GM12878 (cell line): ENCODE data around the gene ZNF771. TPM values are rescaled to one million over a fixed set of nuclear protein-coding genes. Genes with fewer than 3 reads are reported as not detected.
A peak's percentile ranks its signal among the peaks of the same experiment; 100 is the strongest.

Experiments
- CBX3 ChIP-seq: fragments of 200-600 bp; sonication (generic); IDR thresholded peaks from 2 replicates; pipeline ENCODE4 v1.6.1; 2016; ENCODE audit warnings: low read depth, borderline replicate concordance
- CEBPB ChIP-seq, 2 experiments: fragments of 150-350 bp in 1 of 2; IDR thresholded peaks; 2 replicates each; pipeline ENCODE4 v1.6.1; 2012 to 2014; ENCODE audit warnings: low read depth in 2 of 2, low read length in 2 of 2, borderline replicate concordance in 1 of 2, inconsistent platforms in 1 of 2
- CTCF ChIP-seq, 3 experiments: IDR thresholded peaks in 2 of 3; conservative IDR thresholded peaks in 1 of 3; 2 replicates each; pipeline ENCODE4 v1.5.1; 2011; ENCODE audit warnings: low read depth in 3 of 3, low read length in 3 of 3, mild to moderate bottlenecking in 3 of 3, control low read depth in 2 of 3, moderate library complexity in 2 of 3, inconsistent platforms in 1 of 3, mixed read lengths in 1 of 3; ENCODE audit not compliant: control insufficient read depth in 2 of 3, insufficient read depth in 1 of 3; ENCODE audit errors: extremely low read depth in 1 of 3
- DPF2 ChIP-seq: fragments of 450-650 bp; IDR thresholded peaks from 2 replicates; pipeline ENCODE4 v1.6.1; 2017; ENCODE audit warnings: mild to moderate bottlenecking
- E4F1 ChIP-seq: fragments of 450-650 bp; IDR thresholded peaks from 2 replicates; pipeline ENCODE4 v1.6.1; 2018; ENCODE audit warnings: borderline replicate concordance, mild to moderate bottlenecking; ENCODE audit not compliant: partially characterized antibody
- EED ChIP-seq: sonication (generic); IDR thresholded peaks from 2 replicates; pipeline ENCODE4 v1.6.1; 2016; ENCODE audit warnings: antibody characterized with exemption, low read depth
- ELK1 ChIP-seq: IDR thresholded peaks from 2 replicates; pipeline ENCODE4 v1.6.1; 2012; ENCODE audit warnings: low read depth, low read length, improper control_type of control experiment
- FOS ChIP-seq: IDR thresholded peaks from 3 replicates; pipeline ENCODE4 v1.6.1; 2011; ENCODE audit warnings: borderline replicate concordance; ENCODE audit not compliant: insufficient read length; ENCODE audit errors: extremely low read depth
- GABPA ChIP-seq: IDR thresholded peaks from 2 replicates; pipeline ENCODE4 v1.6.1; 2014; ENCODE audit warnings: antibody characterized with exemption, low read depth, mild to moderate bottlenecking, inconsistent platforms
- HDAC2 ChIP-seq: fragments of 200-600 bp; sonication (generic); IDR thresholded peaks from 2 replicates; pipeline ENCODE4 v1.6.1; 2017
- JUND ChIP-seq: IDR thresholded peaks from 2 replicates; pipeline ENCODE4 v1.6.1; 2012; ENCODE audit warnings: low read depth, mild to moderate bottlenecking, low read length, improper control_type of control experiment, moderate library complexity
- LARP7 ChIP-seq: fragments of 450-650 bp; IDR thresholded peaks from 2 replicates; pipeline ENCODE4 v1.6.1; 2017; ENCODE audit warnings: mild to moderate bottlenecking
- NFXL1 ChIP-seq: fragments of 450-650 bp; IDR thresholded peaks from 2 replicates; pipeline ENCODE4 v1.6.1; 2017; ENCODE audit warnings: antibody characterized with exemption, mild to moderate bottlenecking, borderline replicate concordance
- PAX5 ChIP-seq: IDR thresholded peaks from 2 replicates; pipeline ENCODE4 v1.6.1; 2011; ENCODE audit warnings: low read depth, low read length, borderline replicate concordance
- POLR2A ChIP-seq: IDR thresholded peaks from 2 replicates; pipeline ENCODE4 v1.6.1; 2011; ENCODE audit warnings: low read depth, mild to moderate bottlenecking, low read length
- RB1 ChIP-seq: fragments of 450-650 bp; formaldehyde crosslinking; IDR thresholded peaks from 2 replicates; pipeline ENCODE4 v1.6.1; 2017; ENCODE audit warnings: mild to moderate bottlenecking, borderline replicate concordance
- RELA ChIP-seq: fragments of 450-650 bp; IDR thresholded peaks from 2 replicates; pipeline ENCODE4 v1.8.0; 2014; ENCODE audit warnings: borderline replicate concordance; ENCODE audit not compliant: partially characterized antibody
- SUZ12 ChIP-seq: fragments of 200-600 bp; sonication (generic); IDR thresholded peaks from one replicate; pipeline ENCODE4 v1.6.1; 2018; ENCODE audit warnings: antibody characterized with exemption, mild to moderate bottlenecking; ENCODE audit not compliant: unreplicated experiment
- ZNF592 ChIP-seq: fragments of 450-650 bp; IDR thresholded peaks from 2 replicates; pipeline ENCODE4 v1.6.1; 2017; ENCODE audit warnings: mild to moderate bottlenecking, moderate library complexity
- ZZZ3 ChIP-seq: IDR thresholded peaks from 2 replicates; pipeline ENCODE4 v1.6.1; 2011; ENCODE audit warnings: low read depth; ENCODE audit not compliant: control insufficient read depth, insufficient read length
- polyA plus RNA-seq, 11 experiments: library from polyadenylated mRNA; depleted of rRNA in 4 of 11; unstranded in 6 of 11; stranded (reverse) in 5 of 11; fragments of >200 nt; fragmentation: Nextera tagmentation in 4 of 11; fragmentation: Illumina TruSeq in 1 of 11; extraction: Ambion mirVana in 4 of 11; extraction: Trizol in 1 of 11; gene quantifications; 1 replicate in 1 of 11; 2 replicates in 10 of 11; pipeline versions ENCODE4 v1.2.1 to v1.2.3, GENCODE V29; 2011 to 2016; ENCODE audit warnings: inconsistent platforms in 2 of 11, missing spikeins in 2 of 11, low read depth in 1 of 11
- total RNA-seq, 4 experiments: library from RNA; depleted of rRNA in 3 of 4; stranded (reverse); fragments of >200 nt in 3 of 4; fragmentation: Illumina TruSeq in 1 of 4; extraction: Trizol in 1 of 4; gene quantifications; 2 replicates each; pipeline versions ENCODE4 v1.2.1 to v1.2.3, GENCODE V29; 2013 to 2021

Gene ZNF771
- total and polyA plus RNA-seq, 10 of the 15 experiments (the other 5 are each of a cell fraction or from before 2014, with no cell fraction given): 0.98 to 7.6 (median 3.7) TPM

GRCh38 chr16:30377812-30378235 lies 29.6 kb upstream of the ZNF771 start (continued):
- TF ChIP-seq CTCF (IDR thresholded peaks at IDR 0.05 in 2 of 3, conservative IDR thresholded peaks at IDR 0.05 in 1 of 3; ENCODE audit: control insufficient read depth in 2 of 3, extremely low read depth in 1 of 3, insufficient read depth in 1 of 3, low read depth in 3 of 3, low read length in 3 of 3): no peak
- no peak for TF ChIP-seq CEBPB (IDR thresholded peaks at IDR 0.05; ENCODE audit: borderline replicate concordance in 1 of 2, low read depth in 2 of 2, low read length in 2 of 2)
- no peak for TF ChIP-seq NFXL1
- no peak for TF ChIP-seq FOS
- TF ChIP-seq POLR2A: peak; percentile 52
- TF ChIP-seq RELA: peak; percentile 30
- TF ChIP-seq CBX3: no peak
- TF ChIP-seq SUZ12: no peak
- TF ChIP-seq HDAC2: no peak
- peak; percentile 48; the same call in 1 of the 2 replicates for TF ChIP-seq LARP7
- TF ChIP-seq EED: no peak
- TF ChIP-seq GABPA: no peak
- peak; percentile 72 for TF ChIP-seq DPF2
- no peak for TF ChIP-seq E4F1
- no peak for TF ChIP-seq ZNF592
- TF ChIP-seq PAX5: no peak
- TF ChIP-seq JUND: no peak
- peak; percentile 53; the same call in 1 of the 2 replicates for TF ChIP-seq RB1
- TF ChIP-seq ZZZ3: no peak
- no peak for TF ChIP-seq ELK1
